ENCODE results near the gene NDOR1. TPM values are rescaled to one million over a fixed set of nuclear protein-coding genes. Genes with fewer than 3 reads are reported as not detected.

Gene NDOR1
- total RNA-seq, 2 donors = 12.4 to 16.0 TPM

Small RNA genes within 50 kb of the gene (small RNA-seq; reads per million reads assigned to genes)
- 0 reads per million in 2 donors for gene MIR3621

Other genes with a start within 250 kb of the NDOR1 start
- not detected for gene PTGDS, start 228.2 kb upstream of the NDOR1 start, total RNA-seq
- not detected for gene LCNL1, start 222.7 kb upstream of the NDOR1 start, total RNA-seq
- gene PAXX, start 213.3 kb upstream of the NDOR1 start, total RNA-seq = 10 to 100 TPM; 15.1 to 20.6 TPM
- not detected for gene CLIC3, start 209.1 kb upstream of the NDOR1 start, total RNA-seq
- 10 to 100 TPM in 1 of 2 donors, 1 to 10 TPM in 1; 6.0 to 15.5 TPM for gene ABCA2, start 177.5 kb upstream of the NDOR1 start, total RNA-seq
- gene FUT7, start 173.6 kb upstream of the NDOR1 start, total RNA-seq = not detected
- gene NPDC1, start 159.5 kb upstream of the NDOR1 start, total RNA-seq = 1 to 10 TPM; 4.8 to 5.7 TPM
- gene ENTPD2, start 151.6 kb upstream of the NDOR1 start, total RNA-seq = not detected
- 10 to 100 TPM in 1 of 2 donors, 1 to 10 TPM in 1; 5.5 to 12.0 TPM for gene SAPCD2, start 135.1 kb upstream of the NDOR1 start, total RNA-seq
- 10 to 100 TPM; 27.0 to 34.4 TPM for gene UAP1L1, start 128.2 kb upstream of the NDOR1 start, total RNA-seq
- gene MAN1B1, start 118.7 kb upstream of the NDOR1 start, total RNA-seq = 10 to 100 TPM; 44.3 to 55.7 TPM
- gene DPP7, start 91.0 kb upstream of the NDOR1 start, total RNA-seq = 100 to 1,000 TPM in 1 of 2 donors, 10 to 100 TPM in 1; 90.9 to 110 TPM
- not detected for gene GRIN1, start 66.5 kb upstream of the NDOR1 start, total RNA-seq
- not detected for gene LRRC26, start 35.6 kb upstream of the NDOR1 start, total RNA-seq
- gene TMEM210, start 33.6 kb upstream of the NDOR1 start, total RNA-seq = not detected
- gene ANAPC2, start 17.1 kb upstream of the NDOR1 start, total RNA-seq = 10 to 100 TPM; 20.6 to 25.6 TPM
- 100 to 1,000 TPM in 1 of 2 donors, 10 to 100 TPM in 1; 70.2 to 109 TPM for gene SSNA1, start 17.0 kb upstream of the NDOR1 start, total RNA-seq
- 10 to 100 TPM in 1 of 2 donors, 1 to 10 TPM in 1; 7.7 to 12.7 TPM for gene TPRN, start 5.0 kb upstream of the NDOR1 start, total RNA-seq
- gene TMEM203, start 52 bp upstream of the NDOR1 start, total RNA-seq = 10 to 100 TPM; 34.1 to 43.6 TPM
- not detected for gene RNF208, start 16.5 kb downstream of the NDOR1 start, total RNA-seq
- gene CYSRT1, start 19.5 kb downstream of the NDOR1 start, total RNA-seq = under 1 TPM; 0.67 to 0.69 TPM
- gene RNF224, start 21.8 kb downstream of the NDOR1 start, total RNA-seq = under 1 TPM in 1 of 2 donors, not detected in 1; under 0.01 TPM
- gene SLC34A3, start 25.2 kb downstream of the NDOR1 start, total RNA-seq = not detected
- 100 to 1,000 TPM; 123 to 528 TPM for gene TUBB4B, start 35.6 kb downstream of the NDOR1 start, total RNA-seq
- gene STPG3, start 45.6 kb downstream of the NDOR1 start, total RNA-seq = not detected
- 10 to 100 TPM; 42.3 to 56.9 TPM for gene NELFB, start 49.6 kb downstream of the NDOR1 start, total RNA-seq
- gene TOR4A, start 72.0 kb downstream of the NDOR1 start, total RNA-seq = 10 to 100 TPM in 1 of 2 donors, 1 to 10 TPM in 1; 1.7 to 11.3 TPM
- under 1 TPM in 1 of 2 donors, not detected in 1; under 0.01 TPM for gene NRARP, start 96.6 kb downstream of the NDOR1 start, total RNA-seq
- 1 to 10 TPM; 2.0 to 5.5 TPM for gene EXD3, start 217.5 kb downstream of the NDOR1 start, total RNA-seq
- gene NOXA1, start 217.7 kb downstream of the NDOR1 start, total RNA-seq = under 1 TPM; under 0.01 to 0.69 TPM
- gene ENTPD8, start 235.7 kb downstream of the NDOR1 start, total RNA-seq = not detected